Mesenchymal stem cell (in vitro differentiated cells and primary cell): Measurements from ENCODE around the gene TTC21B.
A peak's percentile ranks its signal among the peaks of the same experiment; 100 is the strongest.

Source experiments
- DNase-seq: peaks from one replicate; pipeline ENCODE4 v3.0.0-alpha.2; 2013
- H2AFZ ChIP-seq: one replicate; pipeline ENCODE4 v1.6.1; 2013; ENCODE audit warnings: low read depth, mild to moderate bottlenecking, control low read depth, inconsistent platforms, low read length, moderate library complexity
- H2AK5ac ChIP-seq: 2 replicates; pipeline ENCODE4 v1.6.1; 2013; ENCODE audit warnings: low read length, moderate library complexity, mild to moderate bottlenecking, inconsistent platforms; ENCODE audit not compliant: severe bottlenecking
- H2BK120ac ChIP-seq: one replicate; pipeline ENCODE4 v1.6.1; 2013; ENCODE audit warnings: low read depth, mild to moderate bottlenecking, inconsistent platforms, low read length, moderate library complexity
- H2BK12ac ChIP-seq, 2 experiments: one replicate each; pipeline ENCODE4 v1.6.1; 2013; ENCODE audit warnings: inconsistent platforms in 2 of 2, low read length in 2 of 2, mild to moderate bottlenecking in 2 of 2, moderate library complexity in 2 of 2, control low read depth in 1 of 2
- H2BK15ac ChIP-seq: one replicate; pipeline ENCODE4 v1.6.1; 2013; ENCODE audit warnings: mild to moderate bottlenecking, low read depth, inconsistent platforms; ENCODE audit not compliant: poor library complexity, severe bottlenecking
- H2BK5ac ChIP-seq: 2 replicates; pipeline ENCODE4 v1.6.1; 2013; ENCODE audit warnings: low read depth, mild to moderate bottlenecking, low read length, control low read depth, inconsistent platforms; ENCODE audit not compliant: poor library complexity, severe bottlenecking
- H3K14ac ChIP-seq, 2 experiments: one replicate each; pipeline ENCODE4 v1.6.1; 2013; ENCODE audit warnings: inconsistent platforms in 2 of 2, low read length in 2 of 2, control low read depth in 1 of 2, mild to moderate bottlenecking in 1 of 2, moderate library complexity in 1 of 2
- H3K18ac ChIP-seq, 2 experiments: one replicate each; pipeline ENCODE4 v1.6.1; 2013; ENCODE audit warnings: inconsistent platforms in 2 of 2, low read length in 2 of 2, control low read depth in 1 of 2, low read depth in 1 of 2, mild to moderate bottlenecking in 1 of 2
- H3K23ac ChIP-seq, 2 experiments: one replicate each; pipeline ENCODE4 v1.6.1; 2013; ENCODE audit warnings: inconsistent platforms in 2 of 2, low read length in 2 of 2, mild to moderate bottlenecking in 2 of 2, moderate library complexity in 2 of 2, control low read depth in 1 of 2
- H3K27ac ChIP-seq: 2 replicates; pipeline ENCODE4 v1.5.1; 2013; ENCODE audit warnings: mild to moderate bottlenecking, moderate library complexity, low read length, control low read depth, inconsistent platforms; ENCODE audit not compliant: poor library complexity, severe bottlenecking
- H3K27me3 ChIP-seq, 2 experiments: 2 replicates each; pipeline versions ENCODE4 v1.6.1 to v1.7.0; 2013; ENCODE audit warnings: low read length in 2 of 2, mild to moderate bottlenecking in 2 of 2, moderate library complexity in 2 of 2, control low read depth in 1 of 2, inconsistent platforms in 1 of 2; ENCODE audit not compliant: control insufficient read depth in 1 of 2, insufficient read depth in 1 of 2
- H3K36me3 ChIP-seq, 2 experiments: 2 replicates each; pipeline versions ENCODE4 v1.6.1 to v1.7.0; 2013; ENCODE audit warnings: low read length in 2 of 2, control low read depth in 1 of 2, inconsistent platforms in 1 of 2, low read depth in 1 of 2, mild to moderate bottlenecking in 1 of 2; ENCODE audit not compliant: insufficient read depth in 2 of 2, control insufficient read depth in 1 of 2
- H3K4ac ChIP-seq, 2 experiments: one replicate each; pipeline ENCODE4 v1.6.1; 2013; ENCODE audit warnings: inconsistent platforms in 2 of 2, low read length in 2 of 2, mild to moderate bottlenecking in 2 of 2, moderate library complexity in 2 of 2, control low read depth in 1 of 2, low read depth in 1 of 2
- H3K4me1 ChIP-seq: 2 replicates; pipeline ENCODE4 v1.6.1; 2013; ENCODE audit warnings: low read depth, low read length, control low read depth; ENCODE audit not compliant: control insufficient read depth, insufficient read depth
- H3K4me2 ChIP-seq: 2 replicates; pipeline ENCODE4 v1.6.1; 2013; ENCODE audit warnings: low read length, mild to moderate bottlenecking, inconsistent platforms; ENCODE audit not compliant: poor library complexity, severe bottlenecking
- H3K4me3 ChIP-seq, 2 experiments: 2 replicates each; pipeline versions ENCODE4 v1.5.1 to v1.7.0; 2013; ENCODE audit warnings: low read length in 2 of 2, mild to moderate bottlenecking in 2 of 2, control low read depth in 1 of 2, low read depth in 1 of 2; ENCODE audit not compliant: insufficient read depth in 1 of 2
- H3K79me1 ChIP-seq: replicated peaks from 2 replicates; pipeline ENCODE4 v1.6.1; 2013; ENCODE audit warnings: mild to moderate bottlenecking, control low read depth, low read length, inconsistent platforms; ENCODE audit not compliant: poor library complexity, severe bottlenecking
- H3K9ac ChIP-seq: 2 replicates; pipeline ENCODE4 v1.7.0; 2013; ENCODE audit warnings: mild to moderate bottlenecking, low read length, moderate library complexity
- H3K9me3 ChIP-seq: 2 replicates; pipeline ENCODE4 v1.7.0; 2013; ENCODE audit warnings: mild to moderate bottlenecking, low read length; ENCODE audit not compliant: control insufficient read depth
- H4K8ac ChIP-seq: one replicate; pipeline ENCODE4 v1.6.1; 2013; ENCODE audit warnings: inconsistent platforms, mild to moderate bottlenecking, low read length, moderate library complexity
- H4K91ac ChIP-seq: one replicate; pipeline ENCODE4 v1.6.1; 2013; ENCODE audit warnings: mild to moderate bottlenecking, low read length, inconsistent platforms
- WGBS: methylation state at CpG from one replicate; pipeline ENCODE4 v1.1.7; 2013; ENCODE audit warnings: mixed read lengths; 5-methylcytosine and 5-hydroxymethylcytosine counted together

TTC21B gene

GRCh38 chr2:165950438-165950837 lies 3.1 kb downstream of the TTC21B start:
- no peaks in the 10 kb centered on the region for H3K9me3 ChIP-seq
- no peak overlapping the region for H4K8ac ChIP-seq
- no peak overlapping the region for H2BK15ac ChIP-seq
- H3K27me3 ChIP-seq: no peaks in the 10 kb centered on the region
- H3K36me3 ChIP-seq: peaks cover 4 to 28% of the 10 kb centered on the region in 2 experiments
- H3K4me1 ChIP-seq: no peaks in the 10 kb centered on the region
- no peak overlapping the region for H2BK120ac ChIP-seq
- no peak overlapping the region for H3K4me2 ChIP-seq
- DNase-seq: no peak
- no peak overlapping the region for H2BK12ac ChIP-seq
- H3K79me1 ChIP-seq: peaks cover 11% of the 10 kb centered on the region
- H3K4ac ChIP-seq: no peak overlapping the region
- H4K91ac ChIP-seq: no peak overlapping the region
- no peak overlapping the region for H2AK5ac ChIP-seq
- H3K14ac ChIP-seq: no peak overlapping the region
- H3K9ac ChIP-seq: no peak overlapping the region
- H2BK5ac ChIP-seq: no peak overlapping the region
- no peak overlapping the region for H2AFZ ChIP-seq
- no peak overlapping the region for H3K4me3 ChIP-seq
- peak overlapping the region in 1 of 2 experiments; percentile 79 for H3K23ac ChIP-seq
- H3K27ac ChIP-seq: no peak overlapping the region
- 87% methylated on average over 3 of the region's 3 CpGs for WGBS
- no peak overlapping the region for H3K18ac ChIP-seq

- H3K4me1 ChIP-seq: no peaks in the 10 kb centered on the region
- no peak overlapping the region for H2BK12ac ChIP-seq
- no peak overlapping the region for H3K27ac ChIP-seq
- H3K18ac ChIP-seq: no peak overlapping the region
- peaks cover 8% of the 10 kb centered on the region for H3K79me1 ChIP-seq
- no peak for DNase-seq
- no peak overlapping the region for H3K23ac ChIP-seq
- H3K9me3 ChIP-seq: no peaks in the 10 kb centered on the region
- peaks cover 12 to 73% of the 10 kb centered on the region in 2 experiments for H3K36me3 ChIP-seq
- H2AFZ ChIP-seq: no peak overlapping the region
- no peaks in the 10 kb centered on the region for H3K27me3 ChIP-seq
- no peak overlapping the region for H3K4ac ChIP-seq
- H3K14ac ChIP-seq: no peak overlapping the region
- H3K4me2 ChIP-seq: no peak overlapping the region
- no peak overlapping the region for H4K8ac ChIP-seq
- no peak overlapping the region for H2AK5ac ChIP-seq
- WGBS: no CpG with 5 or more reads among the region's 1 CpG
- no peak overlapping the region for H2BK120ac ChIP-seq
- H3K9ac ChIP-seq: no peak overlapping the region
- H3K4me3 ChIP-seq: no peak overlapping the region
- H4K91ac ChIP-seq: no peak overlapping the region
- H2BK15ac ChIP-seq: no peak overlapping the region
- H2BK5ac ChIP-seq: no peak overlapping the region
Observed at GRCh38 chr2:165941827-165942226, 11.7 kb downstream of the TTC21B start.

GRCh38 chr2:165938237-165938636 lies 15.3 kb downstream of the TTC21B start:
- Histone ChIP-seq H2BK12ac (no peak overlapping the region), H2BK120ac (no peak overlapping the region), H3K27ac (no peak overlapping the region), H3K4ac (no peak overlapping the region), H3K79me1 (peaks cover 10% of the 10 kb centered on the region), H3K9me3 (no peaks in the 10 kb centered on the region), H2AK5ac (no peak overlapping the region), H3K14ac (no peak overlapping the region), H2AFZ (no peak overlapping the region), H3K36me3 (peaks cover 8 to 62% of the 10 kb centered on the region in 2 experiments), H3K18ac (no peak overlapping the region), H4K91ac (no peak overlapping the region), H3K27me3 (no peaks in the 10 kb centered on the region), H3K23ac (no peak overlapping the region), H3K9ac (no peak overlapping the region), H3K4me2 (no peak overlapping the region), H2BK15ac (no peak overlapping the region), H3K4me1 (peaks cover 2% of the 10 kb centered on the region), H4K8ac (no peak overlapping the region), H3K4me3 (no peak overlapping the region), H2BK5ac (no peak overlapping the region)
- no peak for DNase-seq
- 91% methylated on average over 1 of the region's 1 CpG for WGBS

GRCh38 chr2:165933211-165933910 lies 20.2 kb downstream of the TTC21B start:
- Histone ChIP-seq H4K8ac (no peak overlapping the region), H3K18ac (no peak overlapping the region), H3K27me3 (no peaks in the 10 kb centered on the region), H3K36me3 (peaks cover 0 to 68% of the 10 kb centered on the region in 2 experiments), H3K9me3 (no peaks in the 10 kb centered on the region), H3K9ac (no peak overlapping the region), H2BK120ac (no peak overlapping the region), H3K4me1 (peaks cover 2% of the 10 kb centered on the region), H3K23ac (no peak overlapping the region), H4K91ac (no peak overlapping the region), H2AFZ (no peak overlapping the region), H3K27ac (no peak overlapping the region), H2AK5ac (no peak overlapping the region), H3K14ac (no peak overlapping the region), H3K4me2 (no peak overlapping the region), H3K79me1 (peaks cover 2% of the 10 kb centered on the region), H2BK5ac (no peak overlapping the region), H2BK15ac (no peak overlapping the region), H3K4me3 (no peak overlapping the region), H2BK12ac (no peak overlapping the region), H3K4ac (no peak overlapping the region)
- DNase-seq: no peak
- 100% methylated on average over 2 of the region's 4 CpGs for WGBS
